Lung (tissue), 12 donors: ENCODE results near the gene ARF1. TPM values are rescaled to one million over a fixed set of nuclear protein-coding genes. Genes with fewer than 3 reads are reported as not detected.

Source experiments
- ATAC-seq: fragments of 200-7000 bp; cut with Tn5 transposase; one replicate; pipeline ENCODE4 v1.9.1; 2020; ENCODE audit warnings: moderate number of reproducible peaks; ENCODE audit not compliant: insufficient read depth, low FRiP score
- DNase-seq, 3 donors: peaks; one replicate each; pipeline ENCODE4 v3.0.0-alpha.2; 2013 to 2017
- H3K27ac ChIP-seq, 2 donors: one replicate each; pipeline ENCODE4 v1.5.1; 2013; ENCODE audit warnings: mild to moderate bottlenecking in 2 of 2, moderate library complexity in 2 of 2, control low read depth in 1 of 2, inconsistent platforms in 1 of 2, low read depth in 1 of 2, low read length in 1 of 2
- H3K27me3 ChIP-seq, 3 donors: one replicate each; pipeline ENCODE4 v1.5.1; 2013; ENCODE audit warnings: low read length in 2 of 3; ENCODE audit not compliant: control insufficient read depth in 3 of 3, insufficient read depth in 3 of 3
- H3K36me3 ChIP-seq, 4 donors: one replicate each; pipeline ENCODE4 v1.5.1; 2013; ENCODE audit warnings: low read length in 4 of 4, mild to moderate bottlenecking in 1 of 4, moderate library complexity in 1 of 4; ENCODE audit not compliant: control insufficient read depth in 4 of 4, insufficient read depth in 4 of 4
- H3K4me1 ChIP-seq, 5 donors: one replicate each; pipeline ENCODE4 v1.5.1; 2013; ENCODE audit warnings: low read length in 5 of 5, mild to moderate bottlenecking in 2 of 5, moderate library complexity in 1 of 5; ENCODE audit not compliant: control insufficient read depth in 5 of 5, insufficient read depth in 5 of 5
- H3K4me3 ChIP-seq: one replicate; pipeline ENCODE4 v1.5.1; 2013; ENCODE audit warnings: mild to moderate bottlenecking, control low read depth, moderate library complexity
- H3K9ac ChIP-seq, 2 donors: one replicate each; pipeline ENCODE4 v1.5.1; 2013; ENCODE audit warnings: low read length in 2 of 2, control low read depth in 1 of 2; ENCODE audit not compliant: insufficient read depth in 1 of 2
- H3K9me3 ChIP-seq, 4 donors: one replicate each; pipeline ENCODE4 v1.5.1; 2013; ENCODE audit warnings: low read length in 3 of 4, mild to moderate bottlenecking in 1 of 4, moderate library complexity in 1 of 4; ENCODE audit not compliant: control insufficient read depth in 4 of 4, insufficient read depth in 3 of 4
- CTCF ChIP-seq: IDR thresholded peaks from 2 replicates; pipeline ENCODE4 v1.5.1; 2012; ENCODE audit warnings: mild to moderate bottlenecking; ENCODE audit errors: control extremely low read depth, extremely low read depth
- WGBS, 2 donors: extraction: QIAGEN DNeasy Blood & Tissue Kit; methylation state at CpG; one replicate each; pipeline ENCODE4 v1.1.7; 2013; 5-methylcytosine and 5-hydroxymethylcytosine counted together
- polyA plus RNA-seq, 2 donors: library from polyadenylated mRNA; stranded (reverse); fragments of 200-250 nt; gene quantifications; one replicate each; pipeline ENCODE4 v1.2.1, GENCODE V29; 2013
- total RNA-seq, 2 donors: library from RNA; depleted of rRNA in 1 of 2; stranded (reverse); fragments of >200 nt in 1 of 2; gene quantifications; one replicate each; pipeline ENCODE4 v1.2.1, GENCODE V29; 2014 to 2021
- donor health status: control.
- donor health status: control.
- donor health status: Bipolar disorder and iron deficiency.
- donor health status: healthy.
- donor health status: DM: yes; HTN: yes; CAD: no.

Gene ARF1
- total and polyA plus RNA-seq, 4 donors = 226 to 713 (median 439) TPM

GRCh38 chr1:228092342-228093049 is 10.0 kb downstream of the ARF1 start:
- WGBS, 2 donors = 86 to 92% methylated on average over 11 of the region's 11 CpGs
- ATAC-seq (no peak), DNase-seq (no peak)
- H3K4me1 ChIP-seq = peaks cover 2 to 52% (median 19%) of the 10 kb centered on the region in 5 donors
- no peak overlapping the region for H3K9ac ChIP-seq
- no peaks in the 10 kb centered on the region for H3K27me3 ChIP-seq
- peaks cover 0 to 36% (median 22%) of the 10 kb centered on the region in 4 donors for H3K36me3 ChIP-seq
- peaks cover 0 to 13% (median 4%) of the 10 kb centered on the region in 4 donors for H3K9me3 ChIP-seq
- no peak overlapping the region for H3K4me3 ChIP-seq
- TF ChIP-seq CTCF = no peak
- H3K27ac ChIP-seq = no peak overlapping the region

GRCh38 chr1:228093050-228093906 is 10.8 kb downstream of the ARF1 start:
- peak in 1 of 3 donors; percentile 15 for DNase-seq
- H3K4me3 ChIP-seq = no peak overlapping the region
- peaks cover 0 to 47% (median 13%) of the 10 kb centered on the region in 5 donors for H3K4me1 ChIP-seq
- no peak for TF ChIP-seq CTCF
- no peak overlapping the region for H3K9ac ChIP-seq
- peaks cover under 1 to 40% (median 27%) of the 10 kb centered on the region in 4 donors for H3K36me3 ChIP-seq
- 93 to 95% methylated on average over 20 of the region's 20 CpGs for WGBS, 2 donors
- no peaks in the 10 kb centered on the region for H3K27me3 ChIP-seq
- peaks cover 0 to 13% (median 4%) of the 10 kb centered on the region in 4 donors for H3K9me3 ChIP-seq
- ATAC-seq = no peak
- no peak overlapping the region for H3K27ac ChIP-seq

- Histone ChIP-seq H3K9ac (no peak overlapping the region), H3K4me1 (peaks cover 0 to 36% (median 6%) of the 10 kb centered on the region in 5 donors), H3K9me3 (peaks cover 0 to 13% (median 4%) of the 10 kb centered on the region in 4 donors), H3K4me3 (no peak overlapping the region), H3K27ac (no peak overlapping the region), H3K27me3 (no peaks in the 10 kb centered on the region), H3K36me3 (peaks cover 7 to 44% (median 34%) of the 10 kb centered on the region in 4 donors)
- no peak for DNase-seq
- WGBS, 2 donors = 91 to 96% methylated on average over 13 of the region's 13 CpGs
- TF ChIP-seq CTCF = no peak
- no peak for ATAC-seq
These were observed 12.0 kb downstream of the ARF1 start for GRCh38 chr1:228094432-228095016.
